Medulla oblongata (tissue), 1 donor: ENCODE results near the gene CEP170B.
A peak's percentile ranks its signal among the peaks of the same experiment; 100 is the strongest.
"Not testable (repeated sequence)": the region's sequence is repeated elsewhere in the genome, so short reads cannot be mapped to it uniquely, and the experiment has no call there.

Experiments used
- DNase-seq: peaks from one replicate; pipeline ENCODE4 v3.0.0-alpha.2; 2015; ENCODE audit errors: extremely low spot score

The CEP170B gene

GRCh38 chr14:104865081-104865630 lies at the start of gene CEP170B:
Gene CEP170B (plus strand): TSS chr14:104865268. CDS start chr14:104868451, 3,183 bp downstream.
- DNase-seq = peak; percentile 14

GRCh38 chr14:104816616-104816884 lies 48.5 kb upstream of the CEP170B start:
- DNase-seq = no peak

- DNase-seq = no peak
These were observed 46.9 kb upstream of the CEP170B start for GRCh38 chr14:104817930-104818713.

GRCh38 chr14:104818714-104819161 lies 46.3 kb upstream of the CEP170B start:
- no peak for DNase-seq

- no peak for DNase-seq
These were observed 45.7 kb upstream of the CEP170B start for GRCh38 chr14:104819361-104819781.

- DNase-seq = peak; percentile 44
These were observed 44.3 kb upstream of the CEP170B start for GRCh38 chr14:104820669-104821228.

GRCh38 chr14:104821229-104821945 lies 43.7 kb upstream of the CEP170B start:
- DNase-seq = no peak

- no peak for DNase-seq
These were observed 43.0 kb upstream of the CEP170B start for GRCh38 chr14:104821971-104822608.

- no peak for DNase-seq
These were observed 42.0 kb upstream of the CEP170B start for GRCh38 chr14:104822821-104823615.

- no peak for DNase-seq
These were observed 40.6 kb upstream of the CEP170B start for GRCh38 chr14:104824353-104824997.

- peak; percentile 88 for DNase-seq
These were observed 38.7 kb upstream of the CEP170B start for GRCh38 chr14:104826189-104826860.

GRCh38 chr14:104826861-104827176 lies 38.2 kb upstream of the CEP170B start:
- no peak for DNase-seq

- DNase-seq = peak; percentile 14
These were observed 37.7 kb upstream of the CEP170B start for GRCh38 chr14:104827177-104828055.

GRCh38 chr14:104830781-104831180 lies 34.3 kb upstream of the CEP170B start:
- DNase-seq = no peak

GRCh38 chr14:104836171-104836935 lies 28.7 kb upstream of the CEP170B start:
- not testable (repeated sequence) for DNase-seq

- no peak for DNase-seq
These were observed 23.3 kb upstream of the CEP170B start for GRCh38 chr14:104841730-104842129.

- DNase-seq = no peak
These were observed 22.1 kb upstream of the CEP170B start for GRCh38 chr14:104843006-104843405.
